WTC11 (cell line): Measurements from ENCODE around the gene SHFL. TPM values are rescaled to one million over a fixed set of nuclear protein-coding genes. Genes with fewer than 3 reads are reported as not detected.

Source experiments
- ATAC-seq: fragments of 200-7000 bp; cut with Tn5 transposase; 2 replicates; pipeline ENCODE4 v1.10.0; 2021; ENCODE audit warnings: mild to moderate bottlenecking, moderate library complexity
- CTCF ChIA-PET: fragments of 300-600 bp; sonication (Branson Sonifier 250); formaldehyde crosslinking; loops from one replicate; lab custom pipeline; 2021; ENCODE audit warnings: antibody characterized with exemption; lab: Charles Lee
- POLR2A ChIA-PET: fragments of 350-600 bp; sonication (Branson Sonifier 250); formaldehyde crosslinking; loops from one replicate; lab custom pipeline; 2021; ENCODE audit warnings: antibody characterized with exemption; lab: Charles Lee
- DNase-seq: peaks from one replicate; pipeline ENCODE4 v3.0.0; 2021; ENCODE audit warnings: low spot score
- H3K27ac Mint-ChIP-seq: 2 replicates; pipeline ENCODE4 v1.8.0; 2021; ENCODE audit warnings: mixed read lengths
- H3K27me3 Mint-ChIP-seq: 2 replicates; pipeline ENCODE4 v1.8.0; 2021; ENCODE audit warnings: low read depth, mild to moderate bottlenecking, moderate library complexity, mixed read lengths
- H3K36me3 Mint-ChIP-seq: 2 replicates; pipeline ENCODE4 v1.8.0; 2021; ENCODE audit warnings: mixed read lengths
- H3K4me1 Mint-ChIP-seq: 2 replicates; pipeline ENCODE4 v1.8.0; 2022; ENCODE audit warnings: mixed read lengths
- H3K4me3 Mint-ChIP-seq: 2 replicates; pipeline ENCODE4 v1.8.0; 2021; ENCODE audit warnings: mild to moderate bottlenecking, moderate library complexity, mixed read lengths
- H3K9me3 Mint-ChIP-seq: 2 replicates; pipeline ENCODE4 v1.8.0; 2021; ENCODE audit warnings: mixed read lengths
- AFF4 ChIP-seq: sonication (generic); formaldehyde crosslinking; IDR thresholded peaks from 2 replicates; pipeline ENCODE4 v1.8.1; 2023; ENCODE audit warnings: mild to moderate bottlenecking, missing genetic modification reagents, borderline replicate concordance
- ARID4B ChIP-seq: sonication (generic); formaldehyde crosslinking; IDR thresholded peaks from 2 replicates; pipeline ENCODE4 v1.8.0; 2023; ENCODE audit warnings: missing genetic modification reagents, mild to moderate bottlenecking, borderline replicate concordance
- CBFB ChIP-seq: sonication (generic); formaldehyde crosslinking; IDR thresholded peaks from 2 replicates; pipeline ENCODE4 v1.8.1; 2022; ENCODE audit warnings: mild to moderate bottlenecking, low read depth, missing genetic modification reagents
- GABPB1 ChIP-seq: sonication (generic); formaldehyde crosslinking; IDR thresholded peaks from 2 replicates; pipeline ENCODE4 v1.8.1; 2023; ENCODE audit warnings: mild to moderate bottlenecking, missing genetic modification reagents
- HMGA2 ChIP-seq: fragments of 250-450 bp; sonication (Bioruptor Pico); IDR thresholded peaks from 2 replicates; pipeline ENCODE4 v1.4.0; 2021; ENCODE audit warnings: mild to moderate bottlenecking, moderate library complexity
- HMGXB4 ChIP-seq: sonication (generic); formaldehyde crosslinking; IDR thresholded peaks from 2 replicates; pipeline ENCODE4 v1.8.1; 2023; ENCODE audit warnings: mild to moderate bottlenecking, moderate library complexity, missing genetic modification reagents
- IRF2 ChIP-seq: sonication (generic); formaldehyde crosslinking; IDR thresholded peaks from 2 replicates; pipeline ENCODE4 v1.8.0; 2022; ENCODE audit warnings: low read depth, missing genetic modification reagents, borderline replicate concordance
- JAZF1 ChIP-seq: fragments of 250-450 bp; sonication (Bioruptor Pico); IDR thresholded peaks from 2 replicates; pipeline ENCODE4 v1.9.0; 2021; ENCODE audit warnings: moderate library complexity, mild to moderate bottlenecking, inconsistent platforms
- KAT7 ChIP-seq: sonication (generic); formaldehyde crosslinking; IDR thresholded peaks from 2 replicates; pipeline ENCODE4 v1.8.1; 2023; ENCODE audit warnings: missing genetic modification reagents, mild to moderate bottlenecking, borderline replicate concordance
- MXD4 ChIP-seq: fragments of 250-450 bp; sonication (Bioruptor Pico); IDR thresholded peaks from 2 replicates; pipeline ENCODE4 v1.8.0; 2021; ENCODE audit warnings: mild to moderate bottlenecking, moderate library complexity, borderline replicate concordance
- MYBL2 ChIP-seq: sonication (generic); formaldehyde crosslinking; IDR thresholded peaks from 2 replicates; pipeline ENCODE4 v1.8.1; 2023; ENCODE audit warnings: mild to moderate bottlenecking, moderate library complexity, missing genetic modification reagents
- NFATC4 ChIP-seq: fragments of 250-450 bp; sonication (Bioruptor Pico); IDR thresholded peaks from 2 replicates; pipeline ENCODE4 v1.9.0; 2021; ENCODE audit warnings: mild to moderate bottlenecking
- NR1H2 ChIP-seq: sonication (generic); formaldehyde crosslinking; IDR thresholded peaks from 2 replicates; pipeline ENCODE4 v1.9.0; 2021; ENCODE audit warnings: mild to moderate bottlenecking, moderate library complexity, missing genetic modification reagents
- PRRX2 ChIP-seq: fragments of 250-450 bp; sonication (Bioruptor Pico); IDR thresholded peaks from 2 replicates; pipeline ENCODE4 v1.8.0; 2021; ENCODE audit warnings: mild to moderate bottlenecking
- RELA ChIP-seq: sonication (generic); formaldehyde crosslinking; IDR thresholded peaks from 2 replicates; pipeline ENCODE4 v1.8.1; 2022; ENCODE audit warnings: missing genetic modification reagents, mild to moderate bottlenecking, borderline replicate concordance
- SOX15 ChIP-seq: fragments of 250-450 bp; sonication (Bioruptor Pico); IDR thresholded peaks from 2 replicates; pipeline ENCODE4 v1.9.0; 2021; ENCODE audit warnings: mild to moderate bottlenecking
- TEAD1 ChIP-seq: sonication (generic); formaldehyde crosslinking; IDR thresholded peaks from 2 replicates; pipeline ENCODE4 v1.8.0; 2022; ENCODE audit warnings: mild to moderate bottlenecking, missing genetic modification reagents
- ZBTB21 ChIP-seq: sonication (generic); formaldehyde crosslinking; IDR thresholded peaks from 2 replicates; pipeline ENCODE4 v1.8.1; 2023; ENCODE audit warnings: mild to moderate bottlenecking, missing genetic modification reagents, borderline replicate concordance
- total RNA-seq: library from RNA; stranded (reverse); gene quantifications from 3 replicates; pipeline ENCODE4 v1.2.3, GENCODE V29; 2021

The SHFL gene
- total RNA-seq, 1 experiment from 2014 or later: 22.5 TPM

GRCh38 chr19:10105509-10106099 lies 19.5 kb downstream of the SHFL start (continued):
- no peak for TF ChIP-seq AFF4 (CRISPR knock-in tag)
- TF ChIP-seq NFATC4 (CRISPR knock-in tag): 0 out of 2 replicates have a peak, but pooled peaks have one; percentile 44

- peak; percentile 98 for DNase-seq
- ATAC-seq: peak; percentile 86
- Mint-ChIP-seq H3K4me3 (peak within 1 kb of the TSS; percentile 95), H3K27ac (peak within 1 kb of the TSS; percentile 84), H3K27me3 (no peaks in the 10 kb centered on the region; the same call in 1 of the 2 replicates), H3K4me1 (peaks cover 10% of the 10 kb centered on the region), H3K36me3 (peaks cover 38% of the 10 kb centered on the region), H3K9me3 (no peaks in the 10 kb centered on the region)
- ChIA-PET POLR2A (interaction anchor here (0.6 to 1.6 kb wide), 5 partner anchors 9 to 86 kb away, joined by 3 to 9 read pairs (median 3); partner anchors contain the start of gene EIF3G), CTCF (interaction anchor here (0.6 to 1.4 kb wide), 8 partner anchors 8 to 366 kb away, joined by 3 to 10 read pairs (median 4); no protein-coding TSS in a partner anchor)
- TF ChIP-seq HMGA2 (CRISPR knock-in tag) (no peak), PRRX2 (CRISPR knock-in tag) (no peak), GABPB1 (CRISPR knock-in tag) (peak; percentile 81), JAZF1 (CRISPR knock-in tag) (no peak), SOX15 (CRISPR knock-in tag) (no peak), CBFB (CRISPR knock-in tag) (0 out of 2 replicates have a peak, but pooled peaks have one; percentile 54), MYBL2 (peak; percentile 91; the same call in 1 of the 2 replicates), ARID4B (CRISPR knock-in tag) (peak; percentile 95), MXD4 (CRISPR knock-in tag) (no peak), HMGXB4 (CRISPR knock-in tag) (peak; percentile 38; the same call in 1 of the 2 replicates), AFF4 (CRISPR knock-in tag) (no peak), ZBTB21 (no peak), NR1H2 (no peak), KAT7 (CRISPR knock-in tag) (no peak), RELA (CRISPR knock-in tag) (no peak), TEAD1 (CRISPR knock-in tag) (peak; percentile 86), IRF2 (CRISPR knock-in tag) (no peak)
Observed at GRCh38 chr19:10106100-10106936, 20.2 kb downstream of the SHFL start, which contains the start of gene PPAN. Gene PPAN, plus strand, starts transcription at chr19:10106362. Its CDS starts 33 bp downstream, at chr19:10106395.
